ENCODE results near the gene SYNC. TPM values are rescaled to one million over a fixed set of nuclear protein-coding genes. Genes with fewer than 3 reads are reported as not detected.
"Not testable (repeated sequence)": the region's sequence is repeated elsewhere in the genome, so short reads cannot be mapped to it uniquely, and the experiment has no call there.

SYNC gene
- total and polyA plus RNA-seq, 2 experiments from 2014 or later, result not detected

GRCh38 chr1:32630173-32630572 is 72.4 kb downstream of the SYNC start:
- not testable (repeated sequence) for H2AFZ ChIP-seq; H3K27ac Mint-ChIP-seq; H3K27me3 Mint-ChIP-seq (ENCODE audit: insufficient read depth, low read depth, poor library complexity); H3K36me3 ChIP-seq (ENCODE audit: insufficient read depth); H3K9me3 Mint-ChIP-seq; H3F3A ChIP-seq (replicated peaks; ENCODE audit: low read depth); H3K4me3 Mint-ChIP-seq; H3K27ac ChIP-seq (ENCODE audit: low read depth); H4K20me1 ChIP-seq (replicated peaks; ENCODE audit: insufficient read depth); H3K9me2 ChIP-seq (ENCODE audit: insufficient read depth); H3K27me3 ChIP-seq (ENCODE audit: insufficient read depth); ATAC-seq; H3K4me2 ChIP-seq; DNase-seq (ENCODE audit: low spot score); H3K4me3 ChIP-seq
- Mint-ChIP-seq H3K36me3 (ENCODE audit: low read depth) (peaks cover 27% of the 10 kb centered on the region), H3K4me1 (peaks cover 20% of the 10 kb centered on the region)
- peaks cover 29% of the 10 kb centered on the region for H3K4me1 ChIP-seq (ENCODE audit: insufficient read depth)
- H3K79me2 ChIP-seq (replicated peaks; ENCODE audit: insufficient read depth), result peaks cover 29% of the 10 kb centered on the region

Small RNA genes within 50 kb of the gene (small RNA-seq; reads per million reads assigned to genes)
- gene RF00019 (ENCODE audit: low replicate concordance), result not detected

Other genes with a start within 250 kb of the SYNC start
- 3.8 and 4.2 TPM in 2 replicates for gene ZBTB8B, start 237.7 kb downstream of the SYNC start, total RNA-seq (2014; rRNA removed; shearing (Covaris generic))
- 0.95 and 1.1 TPM in 2 replicates for gene ZBTB8B, start 237.7 kb downstream of the SYNC start, polyA plus RNA-seq (2016; fragmentation: Nextera tagmentation; extraction: Ambion mirVana)
- gene ZBTB8A, start 163.3 kb downstream of the SYNC start, total RNA-seq (2014; rRNA removed; shearing (Covaris generic)), result 6.1 and 8.7 TPM in 2 replicates
- gene ZBTB8A, start 163.3 kb downstream of the SYNC start, polyA plus RNA-seq (2016; fragmentation: Nextera tagmentation; extraction: Ambion mirVana), result 8.4 and 8.7 TPM in 2 replicates
- gene ZBTB8OS, start 52.2 kb downstream of the SYNC start, total RNA-seq (2014; rRNA removed; shearing (Covaris generic)), result 22.0 and 67.8 TPM in 2 replicates
- 159 and 163 TPM in 2 replicates for gene ZBTB8OS, start 52.2 kb downstream of the SYNC start, polyA plus RNA-seq (2016; fragmentation: Nextera tagmentation; extraction: Ambion mirVana)
- gene RBBP4, start 51.6 kb downstream of the SYNC start, total RNA-seq (2014; rRNA removed; shearing (Covaris generic)), result 276 and 312 TPM in 2 replicates
- gene RBBP4, start 51.6 kb downstream of the SYNC start, polyA plus RNA-seq (2016; fragmentation: Nextera tagmentation; extraction: Ambion mirVana), result 246 and 262 TPM in 2 replicates
- gene YARS1, start 114.6 kb upstream of the SYNC start, total RNA-seq (2014; rRNA removed; shearing (Covaris generic)), result 158 and 182 TPM in 2 replicates
- gene YARS1, start 114.6 kb upstream of the SYNC start, polyA plus RNA-seq (2016; fragmentation: Nextera tagmentation; extraction: Ambion mirVana), result 132 and 134 TPM in 2 replicates
- 60.5 and 65.2 TPM in 2 replicates for gene S100PBP, start 114.9 kb upstream of the SYNC start, total RNA-seq (2014; rRNA removed; shearing (Covaris generic))
- gene S100PBP, start 114.9 kb upstream of the SYNC start, polyA plus RNA-seq (2016; fragmentation: Nextera tagmentation; extraction: Ambion mirVana), result 21.9 and 30.6 TPM in 2 replicates
- 1.7 and 2.0 TPM in 2 replicates for gene FNDC5, start 168.1 kb upstream of the SYNC start, total RNA-seq (2014; rRNA removed; shearing (Covaris generic))
- gene FNDC5, start 168.1 kb upstream of the SYNC start, polyA plus RNA-seq (2016; fragmentation: Nextera tagmentation; extraction: Ambion mirVana), result 0.28 and 1.0 TPM in 2 replicates
- 0.35 and 0.62 TPM in 2 replicates for gene HPCA, start 183.7 kb upstream of the SYNC start, total RNA-seq (2014; rRNA removed; shearing (Covaris generic))
- gene HPCA, start 183.7 kb upstream of the SYNC start, polyA plus RNA-seq (2016; fragmentation: Nextera tagmentation; extraction: Ambion mirVana), result 0.82 and 1.4 TPM in 2 replicates
- gene TMEM54, start 198.6 kb upstream of the SYNC start, total RNA-seq (2014; rRNA removed; shearing (Covaris generic)), result 11.7 and 13.6 TPM in 2 replicates
- gene TMEM54, start 198.6 kb upstream of the SYNC start, polyA plus RNA-seq (2016; fragmentation: Nextera tagmentation; extraction: Ambion mirVana), result 8.8 and 11.2 TPM in 2 replicates